GM18499 (cell line): ENCODE measurements around the gene SBNO2.

ENCODE experiments used
- ATAC-seq: cut with Tn5 transposase; IDR thresholded peaks from one replicate; pipeline ENCODE4 v1.9.1; 2021; ENCODE audit warnings: moderate number of reproducible peaks; ENCODE audit not compliant: insufficient read depth, unreplicated experiment

The SBNO2 gene

GRCh38 chr19:1093811-1094553 lies 80.1 kb downstream of the SBNO2 start:
- ATAC-seq, result no peak

- no peak for ATAC-seq
These were observed 80.7 kb downstream of the SBNO2 start for GRCh38 chr19:1093330-1093729.

- no peak for ATAC-seq
These were observed 82.4 kb downstream of the SBNO2 start for GRCh38 chr19:1091544-1092175.

GRCh38 chr19:1090731-1091543 lies 83.1 kb downstream of the SBNO2 start:
- no peak for ATAC-seq

GRCh38 chr19:1089891-1090290 lies 84.2 kb downstream of the SBNO2 start:
- no peak for ATAC-seq

- ATAC-seq, result no peak
These were observed 84.8 kb downstream of the SBNO2 start for GRCh38 chr19:1089126-1089771.

GRCh38 chr19:1088416-1089010 lies 85.6 kb downstream of the SBNO2 start:
- ATAC-seq, result no peak

GRCh38 chr19:1087813-1088415 lies 86.2 kb downstream of the SBNO2 start:
- ATAC-seq, result no peak

GRCh38 chr19:1086613-1087012 lies 87.5 kb downstream of the SBNO2 start:
- ATAC-seq, result no peak

GRCh38 chr19:1085676-1086442 lies 88.2 kb downstream of the SBNO2 start:
- no peak for ATAC-seq

GRCh38 chr19:1085053-1085658 lies 88.9 kb downstream of the SBNO2 start:
- no peak for ATAC-seq

- no peak for ATAC-seq
These were observed 89.8 kb downstream of the SBNO2 start for GRCh38 chr19:1084024-1084868.

- no peak for ATAC-seq
These were observed 90.9 kb downstream of the SBNO2 start for GRCh38 chr19:1082928-1083816.

- ATAC-seq, result no peak
These were observed 91.7 kb downstream of the SBNO2 start for GRCh38 chr19:1082165-1082927.

- ATAC-seq, result no peak
These were observed 92.5 kb downstream of the SBNO2 start for GRCh38 chr19:1081301-1082164.
